PC-3 (cell line): Measurements from ENCODE around the gene CACNB3. TPM values are rescaled to one million over a fixed set of nuclear protein-coding genes. Genes with fewer than 3 reads are reported as not detected.

Experiments
- ATAC-seq: fragments of 200-7000 bp; cut with Tn5 transposase; 2 replicates; pipeline ENCODE4 v1.9.1; 2020; ENCODE audit warnings: mild to moderate bottlenecking, moderate library complexity
- BruUV-seq: library from RNA; stranded (reverse); fragments of 400-500 nt; replicated peaks from 2 replicates; lab custom pipeline; 2021; lab: Mats Ljungman, UMichigan
- CTCF ChIA-PET: fragments of 300-600 bp; sonication (Branson Sonifier 250); formaldehyde crosslinking; loops from one replicate; lab custom pipeline; 2022; ENCODE audit warnings: antibody characterized with exemption; lab: Charles Lee
- POLR2A ChIA-PET: fragments of 300-600 bp; sonication (Branson Sonifier 250); formaldehyde crosslinking; loops from one replicate; lab custom pipeline; 2022; ENCODE audit warnings: antibody characterized with exemption; ENCODE audit not compliant: unreplicated experiment; lab: Charles Lee
- DNase-seq: peaks from one replicate; pipeline ENCODE4 v3.0.0-alpha.2; 2015
- H2AFZ ChIP-seq: fragments of 300-600 bp; sonication (generic); 2 replicates; pipeline ENCODE4 v1.6.0; 2016; ENCODE audit warnings: antibody characterized with exemption, low read length
- H3F3A ChIP-seq: fragments of 300-600 bp; sonication (generic); one replicate; pipeline ENCODE4 v1.6.0; 2017; ENCODE audit warnings: antibody characterized with exemption, low read length, control low read depth, mild to moderate bottlenecking; ENCODE audit not compliant: unreplicated experiment
- H3K27ac ChIP-seq: fragments of 300-600 bp; sonication (generic); 2 replicates; pipeline ENCODE4 v1.5.1; 2016; ENCODE audit warnings: mild to moderate bottlenecking, low read length
- H3K27me3 ChIP-seq: fragments of 300-600 bp; sonication (generic); 2 replicates; pipeline ENCODE4 v1.6.1; 2016; ENCODE audit warnings: low read length, mixed read lengths
- H3K36me3 ChIP-seq: fragments of 300-600 bp; sonication (generic); 2 replicates; pipeline ENCODE4 v1.6.1; 2016; ENCODE audit warnings: low read depth, mixed run types, low read length, mixed read lengths
- H3K4me1 ChIP-seq: fragments of 300-600 bp; sonication (generic); 2 replicates; pipeline ENCODE4 v1.5.1; 2016; ENCODE audit warnings: low read length; ENCODE audit not compliant: insufficient read depth
- H3K4me2 ChIP-seq: fragments of 300-600 bp; sonication (generic); 2 replicates; pipeline ENCODE4 v1.6.0; 2016; ENCODE audit warnings: low read length
- H3K4me3 ChIP-seq: fragments of 300-600 bp; sonication (generic); 2 replicates; pipeline ENCODE4 v1.5.1; 2016; ENCODE audit warnings: mild to moderate bottlenecking, low read length, mixed read lengths
- H3K79me2 ChIP-seq: fragments of 300-600 bp; sonication (generic); 2 replicates; pipeline ENCODE4 v1.6.1; 2017; ENCODE audit warnings: low read length, mixed read lengths
- H3K9ac ChIP-seq: fragments of 300-600 bp; sonication (generic); 2 replicates; pipeline ENCODE4 v1.6.0; 2016; ENCODE audit warnings: mild to moderate bottlenecking, low read length
- H3K9me2 ChIP-seq: fragments of 300-600 bp; sonication (generic); replicated peaks from 2 replicates; pipeline ENCODE4 v1.6.1; 2016; ENCODE audit warnings: mixed run types, low read length, mixed read lengths
- H3K9me3 ChIP-seq: fragments of 300-600 bp; sonication (generic); 2 replicates; pipeline ENCODE4 v1.6.1; 2016; ENCODE audit warnings: low read length, mixed read lengths
- H4K20me1 ChIP-seq: fragments of 300-600 bp; sonication (generic); 2 replicates; pipeline ENCODE4 v1.6.1; 2016; ENCODE audit warnings: low read length, mixed read lengths
- CTCF ChIP-seq: fragments of 300-600 bp; sonication (generic); conservative IDR thresholded peaks from 2 replicates; pipeline ENCODE4 v1.5.1; 2017; ENCODE audit warnings: antibody characterized with exemption, low read depth, mild to moderate bottlenecking, low read length
- EZH2 ChIP-seq: fragments of 300-600 bp; sonication (generic); IDR thresholded peaks from one replicate; pipeline ENCODE4 v1.6.1; 2017; ENCODE audit warnings: antibody characterized with exemption, mild to moderate bottlenecking, low read length; ENCODE audit not compliant: unreplicated experiment
- EZH2phosphoT487 ChIP-seq: fragments of 300-600 bp; sonication (generic); IDR thresholded peaks from 2 replicates; pipeline ENCODE4 v1.6.1; 2018; ENCODE audit warnings: mild to moderate bottlenecking, antibody characterized with exemption, low read length, borderline replicate concordance
- intact Hi-C: fragments of 100-400 bp; cut with micrococcal nuclease; formaldehyde crosslinking; loops from 2 replicates; pipeline ENCODE4 v1.9.0; 2023
- total RNA-seq: library from RNA; depleted of rRNA; stranded (reverse); fragments of >200 nt; gene quantifications from 2 replicates; pipeline ENCODE4 v1.2.3, GENCODE V29; 2014

The CACNB3 gene
- total RNA-seq, 1 experiment from 2014 or later: 21.4 TPM

GRCh38 chr12:48783432-48783831, 34.9 kb upstream of the CACNB3 start:
- Histone ChIP-seq H3K9me2 (no peaks in the 10 kb centered on the region), H3K27me3 (no peaks in the 10 kb centered on the region), H3K9ac (no peak overlapping the region), H3K4me3 (no peak overlapping the region), H4K20me1 (no peaks in the 10 kb centered on the region), H3K36me3 (no peaks in the 10 kb centered on the region), H3K9me3 (no peaks in the 10 kb centered on the region), H3K4me2 (no peak overlapping the region), H3K79me2 (peaks cover 42% of the 10 kb centered on the region), H2AFZ (no peak overlapping the region), H3K4me1 (peaks cover 25% of the 10 kb centered on the region), H3F3A (no peaks in the 10 kb centered on the region), H3K27ac (no peak overlapping the region)
- ChIA-PET POLR2A (no interaction called here), CTCF (no interaction called here)
- no TSS peak for BruUV-seq
- DNase-seq (no peak), ATAC-seq (no peak)
- TF ChIP-seq EZH2 (no peak), EZH2phosphoT487 (no peak), CTCF (no peak)
- intact Hi-C loops: no loop called here

DNA sequence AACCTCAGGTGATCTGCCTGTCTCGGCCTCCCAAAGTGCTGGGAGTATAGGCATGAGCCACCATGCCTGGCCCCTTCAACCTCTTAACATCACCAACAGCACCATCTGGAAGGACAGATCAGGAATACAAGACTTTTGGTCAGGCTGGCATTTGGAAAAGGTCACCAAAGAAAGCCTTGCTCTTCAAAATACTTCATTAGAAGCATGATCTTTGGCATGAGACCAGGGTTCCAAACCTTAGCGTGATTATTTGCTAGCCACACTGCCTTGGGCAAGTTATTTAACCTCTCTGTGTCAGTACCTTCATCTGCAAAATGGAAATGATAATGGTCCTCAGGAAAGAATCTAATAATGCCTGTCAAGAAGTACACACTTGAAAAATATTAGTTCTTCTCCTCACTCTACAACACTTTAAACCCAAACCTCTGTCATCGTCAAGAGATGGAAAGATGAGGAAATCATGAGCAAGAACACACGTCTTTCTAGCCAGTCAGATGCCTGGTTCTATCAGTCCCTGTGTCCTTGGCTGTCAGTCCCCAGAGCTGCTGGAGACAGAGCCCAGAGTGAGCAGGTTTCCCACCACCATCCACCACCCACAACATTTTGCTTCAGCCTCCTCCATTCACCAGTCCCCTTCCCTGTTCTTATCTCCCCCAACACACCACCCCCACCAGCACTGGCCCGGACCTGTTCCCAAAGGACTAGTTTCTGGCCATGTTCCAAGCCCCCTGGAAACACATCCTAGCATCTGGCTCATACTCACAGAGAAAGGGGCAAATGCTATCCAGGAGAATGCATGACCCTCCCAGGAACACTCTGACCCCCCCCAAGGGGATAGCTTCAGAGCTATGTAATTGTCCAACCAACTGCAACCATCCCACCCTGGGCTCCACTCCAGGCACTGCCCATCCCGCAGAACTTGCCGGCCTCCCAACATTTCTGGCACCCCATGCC, 31.4 kb upstream of the CACNB3 start:
- POLR2A ChIA-PET: no interaction called here
- intact Hi-C loops: no loop called here
- H3K4me1 ChIP-seq: peaks cover 17% of the 10 kb centered on the region
- H3K4me3 ChIP-seq: peak overlapping the region; percentile 99
- TSS peak; percentile 15 for BruUV-seq
- CTCF ChIA-PET: no interaction called here
- ATAC-seq (no peak), DNase-seq (no peak)
- no peak overlapping the region for H3K27ac ChIP-seq
- no peaks in the 10 kb centered on the region for H3K27me3 ChIP-seq
- TF ChIP-seq EZH2phosphoT487 (no peak), CTCF (no peak), EZH2 (no peak)
- no peaks in the 10 kb centered on the region for H3F3A ChIP-seq
- H3K4me2 ChIP-seq: peak overlapping the region; percentile 100
- H3K36me3 ChIP-seq: no peaks in the 10 kb centered on the region
- H3K9me3 ChIP-seq: no peaks in the 10 kb centered on the region
- H3K79me2 ChIP-seq: peaks cover 38% of the 10 kb centered on the region
- H3K9me2 ChIP-seq: no peaks in the 10 kb centered on the region
- no peaks in the 10 kb centered on the region for H4K20me1 ChIP-seq
- no peak overlapping the region for H2AFZ ChIP-seq
- H3K9ac ChIP-seq: no peak overlapping the region
